ENCODE results near the gene PRICKLE3. TPM values are rescaled to one million over a fixed set of nuclear protein-coding genes. Genes with fewer than 3 reads are reported as not detected.

Gene PRICKLE3
- total RNA-seq, 1 donor from 2014 or later: 16.4 TPM

DNA sequence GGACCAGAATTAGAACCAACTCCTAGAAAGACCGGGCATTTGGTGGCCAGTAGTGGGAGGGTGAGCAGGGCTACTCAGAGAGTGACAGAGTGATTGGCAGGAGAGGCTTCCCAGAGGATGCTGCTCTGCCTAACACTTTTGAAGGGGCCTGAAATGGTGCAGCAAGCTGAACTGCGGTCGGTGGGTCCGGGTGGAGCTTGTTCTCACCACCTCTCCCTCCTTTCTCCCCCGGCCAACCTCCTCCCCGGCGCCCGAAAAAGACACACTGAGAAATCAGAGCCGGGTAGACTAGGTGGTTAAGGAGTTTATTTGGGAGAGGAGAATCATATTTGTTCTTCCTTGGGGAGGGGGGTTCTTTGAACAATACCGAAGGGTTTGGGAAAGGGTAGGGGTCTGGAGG is 1.4 kb upstream of the PRICKLE3 start:
- ATAC-seq: no peak
- intact Hi-C loops (cut with DNase I): no loop called here
- no peaks in the 10 kb centered on the region for H3K9me3 ChIP-seq
- H3K4me3 ChIP-seq: no peak overlapping the region
- H3K27me3 ChIP-seq: no peaks in the 10 kb centered on the region
- no peak overlapping the region for H3K27ac ChIP-seq
- H3K36me3 ChIP-seq: peaks cover 6% of the 10 kb centered on the region
- TF ChIP-seq, protein P1, sequence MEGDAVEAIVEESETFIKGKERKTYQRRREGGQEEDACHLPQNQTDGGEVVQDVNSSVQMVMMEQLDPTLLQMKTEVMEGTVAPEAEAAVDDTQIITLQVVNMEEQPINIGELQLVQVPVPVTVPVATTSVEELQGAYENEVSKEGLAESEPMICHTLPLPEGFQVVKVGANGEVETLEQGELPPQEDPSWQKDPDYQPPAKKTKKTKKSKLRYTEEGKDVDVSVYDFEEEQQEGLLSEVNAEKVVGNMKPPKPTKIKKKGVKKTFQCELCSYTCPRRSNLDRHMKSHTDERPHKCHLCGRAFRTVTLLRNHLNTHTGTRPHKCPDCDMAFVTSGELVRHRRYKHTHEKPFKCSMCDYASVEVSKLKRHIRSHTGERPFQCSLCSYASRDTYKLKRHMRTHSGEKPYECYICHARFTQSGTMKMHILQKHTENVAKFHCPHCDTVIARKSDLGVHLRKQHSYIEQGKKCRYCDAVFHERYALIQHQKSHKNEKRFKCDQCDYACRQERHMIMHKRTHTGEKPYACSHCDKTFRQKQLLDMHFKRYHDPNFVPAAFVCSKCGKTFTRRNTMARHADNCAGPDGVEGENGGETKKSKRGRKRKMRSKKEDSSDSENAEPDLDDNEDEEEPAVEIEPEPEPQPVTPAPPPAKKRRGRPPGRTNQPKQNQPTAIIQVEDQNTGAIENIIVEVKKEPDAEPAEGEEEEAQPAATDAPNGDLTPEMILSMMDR (IDR thresholded peaks at IDR 0.05): no peak
- H3K4me1 ChIP-seq: peaks cover 4% of the 10 kb centered on the region
- no peak for DNase-seq

DNA sequence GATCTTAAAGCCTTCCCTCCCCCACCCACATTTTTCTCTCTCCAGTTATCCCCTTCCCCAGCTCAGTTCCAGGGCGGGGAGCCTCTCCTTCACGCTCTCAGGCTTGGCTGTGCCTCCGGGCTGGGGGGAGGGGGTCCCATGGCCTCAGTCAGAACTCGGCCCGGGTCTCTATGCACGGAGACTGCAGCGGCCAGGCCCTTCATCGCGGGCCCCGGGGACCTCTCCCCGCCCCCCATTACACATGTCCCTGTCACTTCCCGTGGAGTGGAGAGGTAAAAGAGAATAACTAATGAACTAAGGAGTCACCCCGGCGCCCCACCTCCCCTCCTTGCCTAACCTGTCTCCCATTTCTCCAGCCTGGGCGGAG is 838 bp upstream of the PRICKLE3 start:
- ATAC-seq: no peak
- H3K27ac ChIP-seq: peak overlapping the region; percentile 73
- TF ChIP-seq, protein P1 (IDR thresholded peaks at IDR 0.05): no peak
- peaks cover 6% of the 10 kb centered on the region for H3K36me3 ChIP-seq
- no peak overlapping the region for H3K4me3 ChIP-seq
- DNase-seq: no peak
- H3K9me3 ChIP-seq: no peaks in the 10 kb centered on the region
- no peaks in the 10 kb centered on the region for H3K27me3 ChIP-seq
- peaks cover 4% of the 10 kb centered on the region for H3K4me1 ChIP-seq
- intact Hi-C loops (cut with DNase I): no loop called here

DNA sequence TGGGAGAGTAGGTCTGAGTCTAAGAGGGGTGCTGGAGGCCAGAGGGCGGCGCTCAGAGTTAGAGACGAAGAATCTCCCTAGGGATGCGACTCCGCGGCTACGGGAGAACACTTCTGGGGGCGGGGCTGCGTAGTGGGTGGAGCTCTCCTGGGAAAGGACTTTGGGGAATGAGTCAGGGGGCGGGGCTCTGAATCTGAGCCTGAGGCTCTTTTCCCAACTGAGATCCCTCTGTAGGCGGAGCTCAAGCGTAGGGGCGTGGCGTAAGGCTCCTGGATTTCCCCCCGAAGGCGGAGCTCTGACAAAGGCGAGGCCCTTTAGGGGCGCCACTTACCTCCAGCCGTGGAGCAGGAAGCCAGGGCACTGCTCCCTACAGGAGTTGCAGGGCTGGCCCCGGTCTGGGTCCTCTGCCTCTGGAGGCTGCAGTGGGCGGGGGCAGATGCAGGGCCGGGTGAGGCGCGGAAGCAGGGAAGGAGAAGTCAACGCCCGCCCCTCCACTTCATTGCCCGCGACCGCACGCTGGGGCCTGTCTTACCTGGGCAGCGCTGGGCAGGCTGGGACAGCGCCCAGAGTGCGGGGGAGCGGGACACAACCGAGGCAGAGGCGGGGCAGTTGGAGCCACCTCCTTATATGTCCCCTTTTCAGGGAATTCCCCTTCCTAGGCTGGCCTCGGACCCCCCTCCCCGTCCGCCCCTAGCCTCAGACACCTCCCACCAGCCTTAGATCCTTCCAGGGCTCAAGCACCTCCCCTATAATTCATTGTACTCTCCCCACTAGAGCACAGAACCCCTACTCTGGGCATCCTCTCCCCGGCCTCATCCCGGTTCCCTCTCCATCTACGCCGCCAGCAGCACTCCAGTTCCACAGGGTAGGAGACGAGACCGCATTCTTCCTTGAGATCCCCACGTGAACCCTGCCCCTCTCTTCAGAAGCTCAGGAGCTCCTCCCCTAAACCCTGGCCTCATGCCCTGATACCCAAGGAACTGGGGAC is 1.6 kb downstream of the PRICKLE3 start:
- H3K36me3 ChIP-seq: peaks cover 13% of the 10 kb centered on the region
- H3K27me3 ChIP-seq: no peaks in the 10 kb centered on the region
- TF ChIP-seq, protein P1 (IDR thresholded peaks at IDR 0.05): no peak
- ATAC-seq (peak; percentile 89), DNase-seq (peak; percentile 93)
- peaks cover 4% of the 10 kb centered on the region for H3K4me1 ChIP-seq
- H3K27ac ChIP-seq: no peak overlapping the region
- intact Hi-C loops (cut with DNase I): no loop called here
- peak overlapping the region; percentile 57 for H3K4me3 ChIP-seq
- H3K9me3 ChIP-seq: no peaks in the 10 kb centered on the region

DNA sequence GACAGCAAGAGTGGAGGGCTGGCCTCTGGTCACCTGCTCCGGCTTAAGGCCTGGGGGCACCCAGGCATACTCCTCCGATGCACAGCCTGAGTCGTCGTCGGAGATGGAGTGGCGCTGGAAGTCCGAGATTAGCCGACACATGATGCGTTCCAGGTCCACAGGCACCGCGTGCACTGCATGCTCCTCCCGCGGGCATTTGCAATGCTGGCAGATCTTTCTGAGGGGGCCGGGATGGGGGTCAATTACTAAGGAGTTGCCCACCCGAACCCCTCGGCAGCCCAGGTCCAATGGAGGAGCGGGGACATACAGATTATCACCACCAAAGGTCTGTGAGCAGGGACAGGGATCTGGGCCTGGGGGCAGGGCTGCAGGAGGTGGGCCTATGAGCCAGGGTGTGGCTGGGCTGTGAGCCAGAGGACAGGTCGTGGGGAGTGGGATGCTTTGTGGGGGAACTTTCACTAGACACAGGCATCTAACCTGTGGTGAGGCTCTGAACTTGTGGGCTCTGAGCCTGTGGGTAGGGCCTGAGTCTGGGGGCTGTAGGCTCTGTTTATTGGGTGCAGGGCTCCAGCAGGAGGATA is 2.4 kb downstream of the PRICKLE3 start:
- no peaks in the 10 kb centered on the region for H3K27me3 ChIP-seq
- peaks cover 13% of the 10 kb centered on the region for H3K36me3 ChIP-seq
- intact Hi-C loops (cut with DNase I): no loop called here
- H3K4me3 ChIP-seq: peak overlapping the region; percentile 57
- TF ChIP-seq, protein P1 (IDR thresholded peaks at IDR 0.05): no peak
- no peak for ATAC-seq
- no peak for DNase-seq
- no peak overlapping the region for H3K27ac ChIP-seq
- no peaks in the 10 kb centered on the region for H3K9me3 ChIP-seq
- H3K4me1 ChIP-seq: peaks cover 4% of the 10 kb centered on the region

DNA sequence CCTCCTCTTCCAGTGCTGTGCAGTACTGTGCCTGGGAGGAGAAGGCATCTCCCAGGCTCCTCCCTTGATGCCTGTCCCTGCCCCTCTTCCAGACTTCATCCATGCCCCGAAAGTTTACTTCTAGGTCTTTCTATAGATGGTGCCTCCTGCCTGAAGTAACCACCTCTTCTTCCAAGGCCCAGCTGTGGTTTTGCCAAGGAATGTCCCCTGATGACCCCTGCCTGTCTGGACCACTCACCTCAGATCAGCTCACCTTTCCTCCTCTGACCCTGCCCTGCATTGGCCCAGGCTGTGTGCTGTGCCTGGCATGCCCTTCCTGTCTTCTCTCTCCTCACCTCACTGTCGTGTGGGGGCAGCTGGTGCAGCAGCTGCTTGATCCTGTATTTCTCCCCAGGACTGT is 6.8 kb downstream of the PRICKLE3 start:
- intact Hi-C loops (cut with DNase I): no loop called here
- ATAC-seq: no peak
- Histone ChIP-seq H3K27me3 (no peaks in the 10 kb centered on the region), H3K4me1 (no peaks in the 10 kb centered on the region), H3K4me3 (no peak overlapping the region), H3K27ac (no peak overlapping the region), H3K36me3 (peaks cover 13% of the 10 kb centered on the region), H3K9me3 (no peaks in the 10 kb centered on the region)
- TF ChIP-seq, protein P1 (IDR thresholded peaks at IDR 0.05): no peak
- no peak for DNase-seq
